Right renal cortex interstitium (tissue), 3 donors: ENCODE data around the gene KHK. TPM values are rescaled to one million over a fixed set of nuclear protein-coding genes. Genes with fewer than 3 reads are reported as not detected.
"Not testable (repeated sequence)": the region's sequence is repeated elsewhere in the genome, so short reads cannot be mapped to it uniquely, and the experiment has no call there.

ENCODE experiments used
- DNase-seq, 3 donors: peaks; one replicate each; pipeline ENCODE4 v3.0.0-alpha.2; 2013; ENCODE audit warnings: low read depth in 3 of 3, low spot score in 2 of 3
- polyA plus RNA-seq, 3 donors: library from polyadenylated mRNA; unstranded; fragments of 120-200 nt; gene quantifications; one replicate each; pipeline ENCODE4 v1.2.1, GENCODE V29; 2013; ENCODE audit not compliant: insufficient read length in 3 of 3

KHK gene
- polyA plus RNA-seq, 3 donors, result 39.5 to 54.9 (median 54.8) TPM

DNA sequence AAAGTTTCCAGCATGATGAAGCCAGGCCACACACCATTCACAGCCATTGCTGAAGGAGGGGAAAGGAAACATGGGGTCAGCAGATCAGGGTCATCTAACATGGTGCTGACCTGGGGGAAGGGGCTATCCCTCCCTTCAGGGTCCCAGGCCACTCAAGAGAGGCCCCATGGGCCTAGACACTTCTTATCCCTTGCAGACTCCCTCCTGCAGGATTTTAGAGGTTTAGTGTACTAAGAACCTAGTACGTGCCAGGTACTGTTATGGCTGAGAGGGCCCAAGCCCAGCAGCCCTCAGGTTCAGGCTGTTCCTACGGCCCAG lies 8.8 kb downstream of the KHK start:
- no peak for DNase-seq

DNA sequence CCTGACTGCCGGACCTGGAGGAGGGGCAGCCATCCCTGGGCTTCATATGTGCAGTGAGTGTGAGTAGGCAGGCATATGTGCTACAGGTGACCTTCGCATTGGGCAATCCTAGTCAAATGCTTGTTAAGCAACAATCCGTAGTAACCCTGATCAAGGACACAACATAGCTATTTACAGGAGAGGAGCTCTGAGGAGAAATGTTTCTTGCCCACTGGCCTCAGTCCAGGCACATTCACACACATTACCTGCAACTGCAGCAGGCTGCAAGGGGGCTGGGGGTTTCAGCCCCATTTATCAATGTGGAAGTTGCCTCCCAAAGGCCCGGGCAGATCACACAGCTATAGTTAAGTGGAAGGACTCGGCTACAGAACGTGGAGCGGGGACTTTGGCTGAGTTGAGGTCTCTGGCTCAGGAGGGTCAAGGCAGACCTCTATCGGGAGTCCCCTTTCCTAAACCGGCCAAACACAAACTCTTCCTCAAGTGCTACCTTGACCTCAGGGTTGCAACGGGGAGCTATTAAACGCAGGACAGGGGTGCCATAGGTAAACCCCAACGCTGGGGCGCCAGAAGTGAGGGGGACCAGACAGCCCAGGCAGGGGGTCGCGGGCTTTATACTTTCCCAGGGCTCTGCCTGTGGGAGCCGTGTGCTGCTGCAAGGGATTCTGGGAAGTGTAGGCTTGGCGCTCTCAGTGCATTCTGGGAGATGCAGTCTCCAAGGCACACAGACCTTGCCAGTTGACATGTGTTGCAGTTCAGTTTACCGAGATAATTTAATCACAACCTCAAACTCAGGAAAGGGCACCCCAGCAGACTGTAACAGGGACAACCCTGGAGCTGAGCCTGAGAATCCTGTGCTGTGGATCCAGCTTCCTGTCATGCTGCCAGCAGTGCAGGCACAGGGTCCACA lies 9.4 kb downstream of the KHK start:
- DNase-seq, result no peak

DNA sequence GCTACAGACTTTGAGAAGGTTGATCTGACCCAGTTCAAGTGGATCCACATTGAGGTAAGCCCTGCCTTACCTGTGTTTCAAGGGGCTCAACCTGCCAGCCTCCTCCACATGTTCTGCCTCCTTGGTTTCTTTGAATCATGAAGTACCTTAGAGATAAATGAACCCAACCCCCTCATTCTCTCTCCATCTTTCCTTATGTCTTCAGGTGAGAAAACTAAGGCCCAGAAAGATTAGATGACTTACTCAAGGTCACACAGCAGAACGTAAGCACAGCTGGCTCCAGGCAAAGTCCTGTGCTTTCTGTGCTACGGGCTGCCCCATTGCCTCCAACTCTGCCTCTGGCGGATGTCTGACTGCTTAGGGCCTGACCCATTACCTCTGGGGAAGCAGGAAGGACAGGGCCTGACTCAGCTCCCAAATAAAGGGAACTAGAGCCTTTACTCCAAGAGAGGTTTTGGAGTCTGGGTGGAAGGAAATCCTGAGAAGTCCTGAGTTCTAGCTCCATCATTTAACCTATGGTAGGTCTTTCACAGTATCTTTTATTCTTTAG lies 10.3 kb downstream of the KHK start:
- DNase-seq, result no peak

DNA sequence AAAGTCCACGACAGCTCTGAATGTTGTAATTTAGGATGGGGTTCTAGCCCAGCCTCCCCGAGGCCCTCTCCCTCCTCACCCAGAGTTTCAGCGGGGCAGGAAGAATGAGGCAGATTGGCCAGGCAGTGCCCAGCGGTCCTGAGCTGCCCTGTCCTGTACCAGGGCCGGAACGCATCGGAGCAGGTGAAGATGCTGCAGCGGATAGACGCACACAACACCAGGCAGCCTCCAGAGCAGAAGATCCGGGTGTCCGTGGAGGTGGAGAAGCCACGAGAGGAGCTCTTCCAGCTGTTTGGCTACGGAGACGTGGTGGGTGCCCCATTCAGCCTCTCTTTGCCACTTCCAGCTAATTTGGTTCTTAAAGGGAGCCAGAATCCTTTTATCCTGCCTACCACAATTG lies 10.8 kb downstream of the KHK start:
- DNase-seq, result no peak

DNA sequence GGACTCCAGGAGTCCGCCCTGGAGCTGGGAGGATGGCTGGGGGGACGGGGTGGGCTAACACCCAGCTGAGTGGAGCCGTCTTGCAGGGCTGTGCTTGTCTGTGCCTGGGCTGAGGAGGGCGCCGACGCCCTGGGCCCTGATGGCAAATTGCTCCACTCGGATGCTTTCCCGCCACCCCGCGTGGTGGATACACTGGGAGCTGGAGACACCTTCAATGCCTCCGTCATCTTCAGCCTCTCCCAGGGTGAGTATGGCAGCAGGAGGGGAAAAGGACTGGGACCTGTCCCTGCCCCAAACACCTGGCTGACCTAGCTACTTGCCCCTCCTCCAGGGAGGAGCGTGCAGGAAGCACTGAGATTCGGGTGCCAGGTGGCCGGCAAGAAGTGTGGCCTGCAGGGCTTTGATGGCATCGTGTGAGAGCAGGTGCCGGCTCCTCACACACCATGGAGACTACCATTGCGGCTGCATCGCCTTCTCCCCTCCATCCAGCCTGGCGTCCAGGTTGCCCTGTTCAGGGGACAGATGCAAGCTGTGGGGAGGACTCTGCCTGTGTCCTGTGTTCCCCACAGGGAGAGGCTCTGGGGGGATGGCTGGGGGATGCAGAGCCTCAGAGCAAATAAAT lies 12.9 kb downstream of the KHK start:
- DNase-seq, result no peak

DNA sequence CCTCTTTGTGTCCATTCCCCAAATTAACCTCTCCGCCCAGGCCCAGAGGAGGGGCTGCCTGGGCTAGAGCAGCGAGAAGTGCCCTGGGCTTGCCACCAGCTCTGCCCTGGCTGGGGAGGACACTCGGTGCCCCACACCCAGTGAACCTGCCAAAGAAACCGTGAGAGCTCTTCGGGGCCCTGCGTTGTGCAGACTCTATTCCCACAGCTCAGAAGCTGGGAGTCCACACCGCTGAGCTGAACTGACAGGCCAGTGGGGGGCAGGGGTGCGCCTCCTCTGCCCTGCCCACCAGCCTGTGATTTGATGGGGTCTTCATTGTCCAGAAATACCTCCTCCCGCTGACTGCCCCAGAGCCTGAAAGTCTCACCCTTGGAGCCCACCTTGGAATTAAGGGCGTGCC lies 13.5 kb downstream of the KHK start:
- DNase-seq, result no peak

DNA sequence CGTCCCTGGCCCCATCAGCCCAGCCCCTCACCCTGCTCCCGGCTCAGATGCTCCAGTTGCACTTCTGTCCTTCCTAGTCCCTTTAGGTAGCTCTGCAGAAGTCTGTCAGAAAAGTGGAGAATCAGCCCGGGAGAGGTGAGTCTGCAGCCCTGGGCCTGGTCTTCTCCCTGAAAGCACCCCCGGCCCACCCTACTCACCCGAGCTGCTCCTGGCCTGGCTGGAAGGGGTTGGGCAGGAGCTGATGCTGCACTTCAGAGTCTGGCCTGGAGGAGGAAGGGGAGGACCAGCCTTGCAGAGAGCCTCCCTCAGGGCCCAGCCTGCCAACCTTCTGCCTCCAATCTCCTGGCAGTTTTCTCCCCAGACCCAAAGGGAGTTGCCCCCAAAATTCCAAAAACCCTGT lies 15.8 kb downstream of the KHK start:
- no peak for DNase-seq

DNA sequence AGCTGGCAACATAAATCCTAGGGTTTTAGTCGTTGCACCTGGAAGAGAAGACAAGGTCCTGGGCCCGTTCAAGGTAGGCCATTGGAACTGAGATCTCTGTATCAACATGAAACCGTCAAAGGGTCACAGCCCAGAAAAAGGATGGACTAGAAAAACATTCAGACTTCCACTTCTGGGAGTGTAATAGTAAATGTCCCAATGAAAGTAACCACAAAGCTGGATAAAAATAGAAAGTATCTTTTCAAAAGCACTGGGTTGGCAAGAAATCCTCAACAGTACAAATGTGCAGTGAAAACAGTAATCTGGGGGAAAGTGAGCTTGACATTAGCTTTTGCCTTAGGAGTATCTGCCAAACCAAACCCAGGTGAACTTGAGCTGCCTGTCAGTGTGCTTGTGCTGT lies 19.4 kb downstream of the KHK start:
- DNase-seq, result no peak

DNA sequence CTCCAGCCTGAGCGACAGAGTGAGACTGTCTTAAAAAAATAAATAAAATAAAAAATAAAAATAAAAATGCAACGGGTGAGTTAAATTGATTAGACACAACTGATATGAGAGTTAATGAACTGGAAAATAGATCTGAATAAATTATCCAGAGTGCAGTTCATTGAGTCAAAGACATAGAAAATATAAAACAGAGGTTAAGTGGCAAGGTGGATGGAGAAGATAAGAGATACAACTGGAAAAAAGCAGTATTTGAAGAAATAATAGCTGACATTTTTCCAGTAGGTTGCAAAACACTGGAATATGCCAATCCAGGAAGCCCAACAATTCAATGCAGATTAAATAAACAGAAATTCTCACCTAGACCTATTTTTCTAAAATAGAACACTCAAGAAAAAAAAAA lies 21.6 kb downstream of the KHK start:
- DNase-seq, result no peak

DNA sequence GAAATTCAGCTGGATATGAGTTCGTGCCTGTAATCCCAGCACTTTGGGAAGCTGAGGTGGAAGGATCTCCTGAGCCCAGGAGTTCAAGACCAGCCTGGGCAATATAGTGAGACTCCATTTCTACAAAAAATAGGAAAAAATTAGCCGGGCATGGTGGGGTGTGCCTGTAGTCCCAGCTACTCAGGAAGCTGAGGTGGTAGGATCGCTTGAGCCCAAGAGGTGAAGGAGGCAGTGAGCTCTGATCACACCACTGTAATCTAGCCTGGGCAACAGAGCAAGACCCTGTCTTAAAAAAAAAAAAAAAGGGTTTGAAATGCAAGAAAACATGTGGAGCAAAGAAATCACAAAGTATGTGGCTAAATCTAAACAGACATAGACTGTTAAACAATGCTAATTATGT lies 22.5 kb downstream of the KHK start:
- no peak for DNase-seq

DNA sequence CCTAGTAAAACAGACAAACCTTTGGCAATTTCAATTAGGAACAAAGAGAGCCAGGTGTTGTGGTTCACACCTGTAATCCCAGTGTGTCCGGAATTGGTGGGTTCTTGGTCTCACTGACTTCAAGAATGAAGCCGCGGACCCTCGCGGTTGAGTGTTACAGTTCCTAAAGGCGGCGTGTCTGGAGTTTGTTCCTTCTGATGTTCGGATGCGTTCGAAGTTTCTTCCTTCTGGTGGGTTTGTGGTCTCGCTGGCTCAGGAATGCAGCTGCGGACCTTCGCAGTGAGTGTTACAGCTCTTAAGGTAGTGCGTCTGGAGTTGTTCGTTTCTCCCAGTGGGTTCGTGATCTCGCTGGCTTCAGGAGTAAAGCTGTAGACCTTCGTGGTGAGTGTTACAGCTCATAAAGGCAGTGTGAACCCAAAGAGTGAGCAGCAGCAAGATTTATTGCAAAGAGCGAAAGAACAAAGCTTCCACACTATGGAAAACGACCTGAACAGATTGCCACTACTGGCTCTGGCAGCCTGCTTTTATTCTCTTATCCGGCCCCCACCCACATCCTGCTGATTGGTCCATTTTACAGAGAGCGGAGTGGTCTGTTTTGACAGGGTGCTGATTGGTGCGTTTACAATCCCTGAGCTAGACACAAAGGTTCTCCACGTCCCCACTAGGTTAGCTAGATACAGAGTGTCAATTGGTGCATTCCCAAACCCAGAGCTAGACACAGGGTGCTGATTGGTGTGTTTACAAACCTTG lies 24.2 kb downstream of the KHK start:
- DNase-seq, result not testable (repeated sequence)

DNA sequence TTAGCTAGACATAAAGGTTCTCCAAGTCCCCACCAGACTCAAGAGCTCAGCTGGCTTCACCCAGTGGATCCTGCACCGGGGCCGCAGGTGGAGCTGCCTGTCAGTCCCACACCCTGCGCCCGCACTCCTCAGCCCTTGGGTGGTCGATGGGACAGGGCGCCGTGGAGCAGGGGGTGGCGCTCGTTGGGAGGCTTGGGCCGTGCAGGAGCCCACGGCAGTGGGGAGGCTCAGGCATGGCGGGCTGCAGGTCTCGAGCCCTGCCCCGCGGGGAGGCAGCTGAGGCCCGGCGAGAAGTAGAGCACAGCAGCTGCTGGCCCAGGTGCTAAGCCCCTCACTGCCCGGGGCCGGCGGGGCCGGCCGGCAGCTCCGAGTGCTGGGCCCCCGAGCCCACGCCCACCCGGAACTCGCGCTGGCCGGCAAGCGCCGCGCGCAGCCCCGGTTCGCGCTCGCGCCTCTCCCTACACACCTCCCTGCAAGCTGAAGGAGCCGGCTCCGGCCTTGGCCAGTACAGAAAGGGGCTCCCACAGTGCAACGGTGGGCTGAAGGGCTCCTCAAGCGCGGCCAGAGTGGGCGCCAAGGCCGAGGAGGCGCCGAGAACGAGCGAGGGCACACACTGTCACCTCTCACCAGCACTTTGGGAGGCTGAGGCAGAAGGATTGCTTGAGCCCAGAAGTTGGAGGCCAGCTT lies 25.0 kb downstream of the KHK start:
- DNase-seq, result not testable (repeated sequence)

DNA sequence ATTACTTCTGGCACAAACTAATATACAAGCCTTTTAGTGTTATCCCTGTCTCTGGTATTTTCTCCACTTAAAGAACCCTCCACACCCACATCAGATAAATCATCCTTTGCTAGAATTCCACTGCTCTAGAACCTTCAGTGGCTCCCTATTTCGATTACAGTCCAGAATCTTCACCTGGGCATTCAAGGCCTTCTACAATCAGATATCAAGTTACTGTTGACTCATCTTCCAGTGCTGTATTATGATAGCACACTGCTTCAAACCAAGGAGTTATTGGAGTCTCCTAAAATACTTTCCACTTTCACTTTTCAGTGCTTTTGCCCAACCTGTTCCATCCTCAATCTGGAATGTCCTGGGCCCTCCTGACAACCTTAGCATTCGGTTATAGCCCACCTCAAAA lies 28.9 kb downstream of the KHK start:
- no peak for DNase-seq

DNA sequence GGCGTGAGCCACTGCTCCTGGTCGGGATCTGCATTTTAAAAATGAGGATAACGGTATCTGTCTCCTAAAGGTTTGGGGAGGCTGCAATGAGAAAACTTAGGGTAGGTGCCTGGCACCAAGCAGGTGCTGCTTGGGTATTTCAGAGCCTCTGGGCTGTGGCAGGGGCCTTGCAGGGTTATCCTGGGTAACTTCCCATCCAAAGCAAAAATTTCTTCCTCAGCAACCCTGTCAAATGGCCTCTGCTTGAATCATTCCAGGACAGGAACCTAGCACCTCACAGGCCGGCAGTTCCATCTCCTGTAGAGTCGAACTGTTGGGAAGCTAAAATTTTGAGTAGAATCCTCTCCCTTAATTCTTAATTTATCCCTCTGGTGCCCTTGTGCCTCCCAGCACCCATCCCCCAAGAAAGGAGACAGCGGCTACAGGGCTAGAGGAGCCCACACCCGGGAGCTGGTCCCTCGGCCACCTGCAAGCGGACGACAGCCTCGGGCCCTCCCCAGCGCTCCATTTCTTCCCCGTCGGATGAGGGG lies 31.5 kb downstream of the KHK start:
- no peak for DNase-seq

DNA sequence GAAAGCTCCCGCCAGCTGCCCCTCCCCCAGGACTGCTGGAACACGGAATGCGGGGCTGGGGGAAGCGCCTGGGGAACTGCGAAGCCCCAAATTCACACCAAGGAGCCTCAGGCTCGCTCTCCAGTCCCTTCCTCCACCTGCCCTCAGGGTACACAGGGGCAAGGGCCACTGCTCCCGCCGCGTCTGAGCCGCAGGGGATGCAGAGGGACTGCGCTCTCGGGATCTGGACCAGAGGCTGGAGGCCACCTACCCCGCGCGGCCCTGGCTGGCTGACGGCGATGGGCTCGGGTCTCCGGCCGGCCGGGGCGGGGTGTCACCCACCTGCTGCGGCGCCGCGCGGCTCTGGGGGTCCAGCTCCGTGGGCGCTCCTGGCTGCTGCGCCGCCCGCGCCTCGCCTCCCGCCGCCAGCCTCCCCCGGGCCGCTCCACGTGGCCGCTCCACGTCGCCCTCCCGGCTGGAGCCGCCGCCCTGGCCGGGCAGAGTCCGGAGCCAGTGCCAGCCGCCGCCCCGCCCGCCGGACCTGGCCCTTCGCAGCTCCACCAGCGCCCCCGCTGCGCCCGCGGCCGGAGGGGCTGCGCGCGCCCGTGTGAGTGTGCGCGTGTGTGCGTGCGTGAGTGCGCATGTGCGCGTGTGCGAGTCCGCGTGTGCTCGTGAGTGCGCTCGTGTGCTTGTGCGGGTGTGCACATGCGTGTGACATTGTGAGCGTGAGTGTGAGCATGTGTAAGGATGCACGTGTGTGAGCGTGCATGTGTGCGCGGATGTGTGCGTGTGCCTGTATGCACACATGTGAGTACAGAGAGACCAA lies 32.2 kb downstream of the KHK start, which contains the start of gene CGREF1:
Gene CGREF1 (minus strand): TSS at position 604 of the 805 bp plus-strand sequence. CDS start 14,762 bp downstream, outside the sequence.
- no peak for DNase-seq

DNA sequence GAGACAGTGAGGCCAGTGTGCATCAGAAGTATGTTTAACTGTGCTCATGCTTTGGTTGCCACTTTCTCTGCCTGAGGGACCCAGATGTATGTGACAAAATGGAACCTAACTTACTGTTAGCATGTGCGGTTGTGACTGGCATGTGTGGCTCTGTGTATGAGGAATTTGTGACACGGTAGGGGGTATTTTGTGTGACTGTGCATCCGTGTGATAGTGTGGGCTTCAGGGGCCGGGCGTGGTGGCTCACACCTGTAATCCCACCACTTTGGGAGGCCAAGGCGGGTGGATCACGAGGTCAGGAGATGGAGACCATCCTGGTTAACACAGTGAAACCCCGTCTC lies 32.7 kb downstream of the KHK start:
- DNase-seq, result not testable (repeated sequence)

DNA sequence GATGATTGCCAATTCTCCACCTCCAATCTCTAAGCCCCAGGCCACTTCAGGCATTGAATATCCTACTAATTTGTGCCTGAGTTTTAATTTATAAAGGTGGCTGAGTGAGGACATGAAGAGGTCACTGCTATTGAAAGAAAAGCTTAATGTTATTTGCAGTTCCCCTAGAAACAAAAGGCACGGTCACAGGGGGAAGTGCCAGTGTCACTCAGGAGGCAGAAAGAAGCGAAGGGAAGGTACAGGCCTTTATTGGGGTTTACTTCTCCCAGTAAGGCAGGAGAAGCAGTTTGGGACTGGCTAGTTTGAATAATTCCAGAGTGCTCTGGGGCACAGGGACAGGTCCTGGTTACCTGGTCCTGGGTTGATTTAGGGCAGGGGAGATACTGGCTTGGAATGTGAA lies 35.3 kb downstream of the KHK start:
- no peak for DNase-seq

DNA sequence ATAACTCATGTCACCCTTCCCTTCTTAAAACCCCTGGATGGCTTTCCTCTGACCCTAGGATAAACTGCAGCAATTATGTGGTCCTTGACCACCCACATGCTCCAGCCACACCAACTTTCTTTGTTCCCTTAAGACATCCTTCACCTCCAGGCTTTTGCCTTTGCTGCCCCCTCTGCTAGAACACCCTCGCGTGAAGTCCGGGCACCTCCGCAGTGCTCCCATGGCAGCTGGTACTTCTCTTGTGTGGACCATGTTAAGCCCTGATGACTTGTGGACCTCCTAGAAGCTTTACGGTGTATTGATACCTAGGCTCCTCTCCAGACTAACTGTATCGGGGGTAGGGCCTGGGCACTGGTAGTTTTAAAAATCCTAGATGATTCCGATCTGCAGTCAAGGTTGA lies 36.2 kb downstream of the KHK start:
- no peak for DNase-seq

DNA sequence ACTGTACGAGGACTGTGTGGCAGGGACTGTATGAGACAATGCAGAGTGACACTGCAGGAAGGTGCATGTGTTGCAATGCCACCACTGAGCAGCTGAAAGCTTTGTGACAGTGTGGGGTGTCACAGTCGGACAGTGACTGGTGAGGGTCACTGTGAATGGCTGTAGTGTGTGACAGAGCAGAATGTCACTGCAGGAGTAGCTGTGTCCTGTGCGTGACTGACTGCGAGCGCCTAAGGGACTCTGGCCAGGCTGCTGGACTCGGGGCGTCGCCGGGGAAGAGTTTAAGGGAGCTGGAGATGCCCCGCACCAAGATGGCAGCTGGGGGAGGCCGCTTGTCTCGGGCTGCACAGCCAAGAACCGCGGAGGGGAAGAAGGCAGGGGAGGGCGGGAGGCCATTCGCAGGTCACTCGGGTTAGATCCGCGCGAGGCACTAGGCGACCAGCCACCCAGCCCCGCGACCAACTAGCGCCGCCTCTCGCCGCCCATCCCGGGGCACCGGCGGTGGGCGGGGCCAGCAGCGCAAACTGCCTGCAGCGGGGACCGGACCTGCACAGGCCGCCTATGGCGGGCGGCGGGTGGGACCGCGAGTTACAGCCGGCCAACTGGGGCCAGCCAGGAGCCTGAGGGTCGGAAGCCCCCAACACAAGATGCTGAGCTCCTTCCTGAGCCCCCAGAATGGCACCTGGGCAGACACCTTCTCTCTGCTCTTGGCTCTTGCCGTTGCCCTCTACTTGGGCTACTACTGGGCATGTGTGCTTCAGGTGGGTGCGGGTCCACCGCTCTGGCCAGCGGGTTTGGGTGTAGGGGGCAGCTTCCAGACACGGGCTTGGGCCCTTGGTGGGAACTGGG lies 37.0 kb downstream of the KHK start, which contains the start of gene ABHD1:
Gene ABHD1 (plus strand): TSS at position 514 of the 849 bp plus-strand sequence. CDS start 134 bp downstream, at position 648.
- no peak for DNase-seq
